ENCODE results near the gene FBXL14. TPM values are rescaled to one million over a fixed set of nuclear protein-coding genes. Genes with fewer than 3 reads are reported as not detected.
A peak's percentile ranks its signal among the peaks of the same experiment; 100 is the strongest.

Gene FBXL14
- total RNA-seq, 1 experiment from 2014 or later: 18.3 TPM

DNA sequence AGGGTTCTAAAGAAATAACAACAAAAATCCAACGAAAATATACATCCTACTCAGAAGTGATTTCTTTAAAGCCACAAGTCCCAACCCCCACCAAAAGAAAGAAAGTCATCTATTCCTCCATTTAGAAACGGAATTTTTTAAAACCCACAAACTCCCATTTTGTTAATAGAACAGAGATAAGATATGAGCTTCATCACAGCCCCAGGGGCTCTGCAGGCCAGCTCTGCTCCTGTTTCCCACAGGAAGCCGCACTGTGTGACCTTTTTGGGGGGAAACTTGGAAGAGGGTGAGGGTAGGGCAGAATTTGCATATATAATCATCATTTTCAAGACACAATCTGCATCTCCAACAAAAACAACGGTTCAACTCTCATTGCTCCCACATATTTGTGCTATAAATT lies 2.8 kb downstream of the FBXL14 start:
- no peak for DNase-seq
- ATAC-seq: no peak
- CTCF ChIA-PET: no interaction called here
- intact Hi-C loops (cut with micrococcal nuclease): no loop called here
- Histone ChIP-seq H3K27me3 (ENCODE audit: low read length) (no peaks in the 10 kb centered on the region), H3K79me2 (ENCODE audit: low read length) (peaks cover 66% of the 10 kb centered on the region), H3K36me3 (ENCODE audit: low read depth, low read length) (no peaks in the 10 kb centered on the region), H3K4me2 (ENCODE audit: low read length) (peak overlapping the region; percentile 100), H3K4me3 (ENCODE audit: low read length) (peak overlapping the region; percentile 71), H4K20me1 (ENCODE audit: low read length) (peaks cover 30% of the 10 kb centered on the region), H3K9ac (ENCODE audit: low read length) (no peak overlapping the region), H3K9me2 (replicated peaks; ENCODE audit: low read length) (no peaks in the 10 kb centered on the region), H3K9me3 (ENCODE audit: low read length) (no peaks in the 10 kb centered on the region), H3K27ac (ENCODE audit: low read length) (no peak overlapping the region), H2AFZ (ENCODE audit: low read length) (no peak overlapping the region), H3F3A (ENCODE audit: low read length, unreplicated experiment) (no peaks in the 10 kb centered on the region), H3K4me1 (ENCODE audit: insufficient read depth, low read length) (peaks cover 47% of the 10 kb centered on the region)
- TSS peak; percentile 44 for BruUV-seq (replicated peaks)
- POLR2A ChIA-PET (ENCODE audit: unreplicated experiment): no interaction called here
- TF ChIP-seq EZH2phosphoT487 (IDR thresholded peaks at IDR 0.05; ENCODE audit: borderline replicate concordance, low read length) (no peak), EZH2 (IDR thresholded peaks at IDR 0.05; ENCODE audit: low read length, unreplicated experiment) (no peak)
- TF ChIP-seq, protein P1, sequence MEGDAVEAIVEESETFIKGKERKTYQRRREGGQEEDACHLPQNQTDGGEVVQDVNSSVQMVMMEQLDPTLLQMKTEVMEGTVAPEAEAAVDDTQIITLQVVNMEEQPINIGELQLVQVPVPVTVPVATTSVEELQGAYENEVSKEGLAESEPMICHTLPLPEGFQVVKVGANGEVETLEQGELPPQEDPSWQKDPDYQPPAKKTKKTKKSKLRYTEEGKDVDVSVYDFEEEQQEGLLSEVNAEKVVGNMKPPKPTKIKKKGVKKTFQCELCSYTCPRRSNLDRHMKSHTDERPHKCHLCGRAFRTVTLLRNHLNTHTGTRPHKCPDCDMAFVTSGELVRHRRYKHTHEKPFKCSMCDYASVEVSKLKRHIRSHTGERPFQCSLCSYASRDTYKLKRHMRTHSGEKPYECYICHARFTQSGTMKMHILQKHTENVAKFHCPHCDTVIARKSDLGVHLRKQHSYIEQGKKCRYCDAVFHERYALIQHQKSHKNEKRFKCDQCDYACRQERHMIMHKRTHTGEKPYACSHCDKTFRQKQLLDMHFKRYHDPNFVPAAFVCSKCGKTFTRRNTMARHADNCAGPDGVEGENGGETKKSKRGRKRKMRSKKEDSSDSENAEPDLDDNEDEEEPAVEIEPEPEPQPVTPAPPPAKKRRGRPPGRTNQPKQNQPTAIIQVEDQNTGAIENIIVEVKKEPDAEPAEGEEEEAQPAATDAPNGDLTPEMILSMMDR (conservative IDR thresholded peaks at IDR 0.05; ENCODE audit: low read depth, low read length): no peak

DNA sequence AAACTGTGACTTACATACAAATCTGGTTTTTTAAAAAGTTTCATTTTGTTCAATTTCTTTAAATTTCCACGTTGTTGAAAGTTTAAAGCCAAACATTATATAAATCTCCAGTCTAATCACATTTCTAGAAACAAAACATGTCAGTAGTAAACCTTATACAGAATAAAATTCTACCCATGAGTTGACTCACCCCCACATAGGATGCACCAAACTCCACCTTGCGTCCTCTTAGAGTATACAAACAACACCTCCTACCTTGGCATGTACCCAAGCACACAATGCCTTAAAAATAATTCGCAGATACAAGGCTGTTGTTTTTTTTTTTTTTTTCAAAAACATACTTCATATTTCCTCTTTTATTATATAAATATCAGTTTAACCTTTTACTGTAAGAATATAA lies 3.3 kb downstream of the FBXL14 start:
- POLR2A ChIA-PET (ENCODE audit: unreplicated experiment): no interaction called here
- peak overlapping the region; percentile 100 for H3K4me2 ChIP-seq (ENCODE audit: low read length)
- no peak overlapping the region for H3K9ac ChIP-seq (ENCODE audit: low read length)
- H3K4me1 ChIP-seq (ENCODE audit: insufficient read depth, low read length): peaks cover 47% of the 10 kb centered on the region
- CTCF ChIA-PET: no interaction called here
- H4K20me1 ChIP-seq (ENCODE audit: low read length): peaks cover 30% of the 10 kb centered on the region
- H3K79me2 ChIP-seq (ENCODE audit: low read length): peaks cover 66% of the 10 kb centered on the region
- no TSS peak for BruUV-seq (replicated peaks)
- no peak for TF ChIP-seq EZH2 (IDR thresholded peaks at IDR 0.05; ENCODE audit: low read length, unreplicated experiment)
- TF ChIP-seq, protein P1 (conservative IDR thresholded peaks at IDR 0.05; ENCODE audit: low read depth, low read length): peak; percentile 20; the same call in 1 of the 2 replicates
- ATAC-seq (no peak), DNase-seq (peak; percentile 59)
- no peaks in the 10 kb centered on the region for H3F3A ChIP-seq (ENCODE audit: low read length, unreplicated experiment)
- H3K27me3 ChIP-seq (ENCODE audit: low read length): no peaks in the 10 kb centered on the region
- H3K27ac ChIP-seq (ENCODE audit: low read length): no peak overlapping the region
- no peaks in the 10 kb centered on the region for H3K9me2 ChIP-seq (replicated peaks; ENCODE audit: low read length)
- intact Hi-C loops (cut with micrococcal nuclease): no loop called here
- peak overlapping the region; percentile 71 for H3K4me3 ChIP-seq (ENCODE audit: low read length)
- H3K36me3 ChIP-seq (ENCODE audit: low read depth, low read length): no peaks in the 10 kb centered on the region
- H2AFZ ChIP-seq (ENCODE audit: low read length): no peak overlapping the region
- no peaks in the 10 kb centered on the region for H3K9me3 ChIP-seq (ENCODE audit: low read length)

DNA sequence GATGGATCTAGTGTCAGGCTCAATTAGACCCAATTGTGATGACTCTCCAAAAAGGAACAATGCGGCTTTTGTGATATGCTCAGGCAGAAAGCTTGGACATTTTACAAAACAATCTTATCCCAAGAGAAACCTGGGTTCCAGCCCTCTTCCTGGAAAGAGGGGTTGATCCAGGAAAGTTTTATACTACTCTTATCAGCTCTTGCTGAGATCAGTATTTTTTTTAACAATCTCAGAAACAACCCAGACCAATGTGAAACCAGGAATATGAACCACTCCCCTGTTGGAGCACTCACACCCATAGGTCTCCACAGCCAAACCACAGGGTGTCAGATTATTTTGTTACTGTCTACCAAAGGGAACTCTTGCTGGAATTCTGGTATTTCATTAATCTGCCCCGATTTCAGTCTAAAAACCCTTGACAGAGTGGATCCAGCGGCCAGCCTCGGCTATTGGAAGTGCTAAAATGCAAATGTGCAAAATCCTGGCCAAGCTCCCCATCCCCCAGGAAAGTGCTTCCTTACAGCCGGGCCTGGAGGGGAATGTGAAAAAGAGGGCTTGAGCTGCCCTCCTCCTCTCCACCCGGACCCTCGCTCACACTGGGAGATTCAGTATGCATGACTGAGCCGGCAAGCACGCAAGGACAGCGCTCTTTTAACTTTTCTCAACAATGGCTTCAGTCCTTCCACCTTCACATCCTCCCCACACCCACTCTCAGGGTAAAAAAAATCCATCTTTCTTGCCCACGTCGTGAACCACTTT lies 4.0 kb downstream of the FBXL14 start:
- intact Hi-C loops (cut with micrococcal nuclease): no loop called here

More for the DNA sequence above, 4.0 kb downstream of the FBXL14 start:
- Histone ChIP-seq H3K4me2 (ENCODE audit: low read length) (peak overlapping the region; percentile 100), H3F3A (ENCODE audit: low read length, unreplicated experiment) (no peaks in the 10 kb centered on the region), H3K9ac (ENCODE audit: low read length) (no peak overlapping the region), H3K36me3 (ENCODE audit: low read depth, low read length) (no peaks in the 10 kb centered on the region), H3K79me2 (ENCODE audit: low read length) (peaks cover 66% of the 10 kb centered on the region), H4K20me1 (ENCODE audit: low read length) (peaks cover 30% of the 10 kb centered on the region), H3K9me3 (ENCODE audit: low read length) (no peaks in the 10 kb centered on the region), H3K27me3 (ENCODE audit: low read length) (no peaks in the 10 kb centered on the region), H3K27ac (ENCODE audit: low read length) (no peak overlapping the region), H3K4me1 (ENCODE audit: insufficient read depth, low read length) (peaks cover 45% of the 10 kb centered on the region), H3K4me3 (ENCODE audit: low read length) (peak overlapping the region; percentile 71), H2AFZ (ENCODE audit: low read length) (no peak overlapping the region), H3K9me2 (replicated peaks; ENCODE audit: low read length) (no peaks in the 10 kb centered on the region)
- ChIA-PET CTCF (no interaction called here), POLR2A (ENCODE audit: unreplicated experiment) (no interaction called here)
- TF ChIP-seq EZH2 (IDR thresholded peaks at IDR 0.05; ENCODE audit: low read length, unreplicated experiment) (no peak), EZH2phosphoT487 (IDR thresholded peaks at IDR 0.05; ENCODE audit: borderline replicate concordance, low read length) (no peak)
- TF ChIP-seq, protein P1 (conservative IDR thresholded peaks at IDR 0.05; ENCODE audit: low read depth, low read length): no peak
- no TSS peak for BruUV-seq (replicated peaks)
- no peak for DNase-seq
- no peak for ATAC-seq
